Bladder microvascular endothelial cell (primary cell): ENCODE results near the gene GRPR. TPM values are rescaled to one million over a fixed set of nuclear protein-coding genes. Genes with fewer than 3 reads are reported as not detected.

Experiments used
- total RNA-seq: library from RNA; depleted of rRNA; stranded (reverse); fragments of >200 nt; gene quantifications from 2 replicates; pipeline ENCODE4 v1.2.3, GENCODE V29; 2014

Gene GRPR
- under 0.01 and 0.13 TPM in 2 replicates for total RNA-seq

DNA sequence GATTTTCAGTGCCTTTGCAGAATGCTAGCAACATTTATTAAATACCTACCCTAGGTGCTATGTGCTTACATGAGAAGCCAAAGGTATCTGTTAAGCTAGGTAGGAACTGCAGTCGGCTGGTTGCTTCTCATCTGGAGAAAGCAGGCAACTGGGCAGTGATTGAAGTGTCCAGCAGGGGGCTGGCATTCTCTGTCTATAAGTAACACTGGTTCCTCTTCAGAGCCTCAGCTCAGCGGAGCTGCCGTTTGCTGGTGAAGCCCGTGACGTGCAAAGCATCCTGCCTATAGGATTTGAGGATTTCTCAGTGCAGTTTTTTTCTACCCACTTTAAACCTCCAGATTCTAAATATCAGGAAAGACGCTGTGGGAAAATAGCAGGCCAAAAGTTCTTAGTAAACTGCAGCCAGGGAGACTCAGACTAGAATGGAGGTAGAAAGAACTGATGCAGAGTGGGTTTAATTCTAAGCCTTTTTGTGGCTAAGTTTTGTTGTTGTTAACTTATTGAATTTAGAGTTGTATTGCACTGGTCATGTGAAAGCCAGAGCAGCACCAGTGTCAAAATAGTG lies at the start of gene GRPR:
Gene GRPR (plus strand): TSS at position 344 of the 565 bp plus-strand sequence. CDS start 389 bp downstream, outside the sequence.

DNA sequence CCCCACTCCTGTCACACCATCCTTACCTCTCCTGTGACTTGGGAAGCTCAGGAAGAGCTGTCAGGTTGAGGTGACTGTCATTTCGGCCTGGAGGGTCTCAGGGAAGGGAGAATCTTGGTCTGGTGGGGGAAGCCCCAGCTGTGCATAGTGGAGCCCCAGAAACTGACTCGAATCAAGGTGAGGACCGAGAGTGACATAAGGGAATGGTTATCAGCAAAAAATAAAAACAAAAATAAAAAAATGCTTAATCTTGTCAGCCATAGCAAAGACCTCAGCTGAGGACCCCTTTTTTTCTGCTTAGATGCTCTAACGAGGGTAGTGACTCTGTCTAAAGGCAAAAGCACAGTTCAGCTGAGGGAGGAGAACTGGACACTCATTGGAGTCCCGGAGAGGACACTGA lies 43.8 kb downstream of the GRPR start, which contains the start of gene MAGEB17:
Gene MAGEB17 (plus strand): TSS at position 301 of the 400 bp plus-strand sequence. CDS start 2,902 bp downstream, outside the sequence.

Other genes starting within 250 kb of the GRPR start
- gene MAGEB17, start 43.9 kb downstream of the GRPR start, total RNA-seq = not detected in 2 replicates